ENCODE results near the gene GRB7. TPM values are rescaled to one million over a fixed set of nuclear protein-coding genes. Genes with fewer than 3 reads are reported as not detected.

GRB7 gene
- total RNA-seq, 1 donor from 2014 or later, result 44.6 TPM

- DNase-seq (ENCODE audit: low spot score in 2 of 2, unreplicated experiment in 2 of 2), result peak in 1 of 2 experiments; percentile 71
- peak overlapping the region; percentile 89 for H3K4me3 Mint-ChIP-seq
- H3K27ac Mint-ChIP-seq, result peak overlapping the region; percentile 95
- peaks cover 29% of the 10 kb centered on the region for H3K27me3 Mint-ChIP-seq (ENCODE audit: low read depth)
- H3K4me1 Mint-ChIP-seq, result peaks cover 39% of the 10 kb centered on the region
- no peak for TF ChIP-seq CTCF (IDR thresholded peaks at IDR 0.05; ENCODE audit: unreplicated experiment)
- no peaks in the 10 kb centered on the region for H3K9me3 Mint-ChIP-seq
- H3K36me3 Mint-ChIP-seq, result peaks cover 7% of the 10 kb centered on the region
Observed at GRCh38 chr17:39738983-39739884, 1.5 kb downstream of the GRB7 start.

- Mint-ChIP-seq H3K4me1 (peaks cover 39% of the 10 kb centered on the region), H3K4me3 (peak overlapping the region; percentile 89), H3K27ac (peak overlapping the region; percentile 95), H3K27me3 (ENCODE audit: low read depth) (peaks cover 29% of the 10 kb centered on the region), H3K36me3 (peaks cover 9% of the 10 kb centered on the region), H3K9me3 (no peaks in the 10 kb centered on the region)
- no peak for DNase-seq (ENCODE audit: low spot score in 2 of 2, unreplicated experiment in 2 of 2)
- TF ChIP-seq CTCF (IDR thresholded peaks at IDR 0.05; ENCODE audit: unreplicated experiment), result no peak
Observed at GRCh38 chr17:39739885-39740356, 2.2 kb downstream of the GRB7 start.

GRCh38 chr17:39740357-39741111 is 2.8 kb downstream of the GRB7 start:
- H3K27me3 Mint-ChIP-seq (ENCODE audit: low read depth), result peaks cover 28% of the 10 kb centered on the region
- peak overlapping the region; percentile 95 for H3K27ac Mint-ChIP-seq
- peaks cover 39% of the 10 kb centered on the region for H3K4me1 Mint-ChIP-seq
- peak in 1 of 2 experiments; percentile 53 for DNase-seq (ENCODE audit: low spot score in 2 of 2, unreplicated experiment in 2 of 2)
- no peak for TF ChIP-seq CTCF (IDR thresholded peaks at IDR 0.05; ENCODE audit: unreplicated experiment)
- no peaks in the 10 kb centered on the region for H3K9me3 Mint-ChIP-seq
- peaks cover 9% of the 10 kb centered on the region for H3K36me3 Mint-ChIP-seq
- peak overlapping the region; percentile 89 for H3K4me3 Mint-ChIP-seq

DNA sequence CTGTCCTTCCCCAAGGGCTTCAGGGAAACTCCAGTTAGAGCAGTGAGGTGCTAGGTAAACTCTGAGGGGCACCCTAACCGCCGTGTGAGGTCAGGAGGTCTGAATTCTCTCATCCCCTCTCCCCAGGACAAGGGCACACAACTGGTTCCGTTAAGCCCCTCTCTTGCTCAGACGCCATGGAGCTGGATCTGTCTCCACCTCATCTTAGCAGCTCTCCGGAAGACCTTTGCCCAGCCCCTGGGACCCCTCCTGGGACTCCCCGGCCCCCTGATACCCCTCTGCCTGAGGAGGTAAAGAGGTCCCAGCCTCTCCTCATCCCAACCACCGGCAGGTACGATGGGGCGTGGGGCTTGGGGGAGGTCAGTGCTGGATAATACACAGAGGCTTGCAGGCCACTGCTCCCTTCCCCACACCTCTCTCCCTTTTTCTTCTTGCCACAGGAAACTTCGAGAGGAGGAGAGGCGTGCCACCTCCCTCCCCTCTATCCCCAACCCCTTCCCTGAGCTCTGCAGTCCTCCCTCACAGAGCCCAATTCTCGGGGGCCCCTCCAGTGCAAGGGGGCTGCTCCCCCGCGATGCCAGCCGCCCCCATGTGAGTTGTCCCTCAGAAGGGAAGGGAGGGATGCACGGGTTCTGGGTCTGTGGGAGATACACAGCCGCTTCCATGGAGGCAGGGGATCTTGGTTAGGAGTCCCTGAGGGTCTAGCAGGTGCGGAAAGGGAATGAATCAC is 4.6 kb downstream of the GRB7 start:
- Mint-ChIP-seq H3K4me1 (peaks cover 26% of the 10 kb centered on the region), H3K36me3 (peaks cover 9% of the 10 kb centered on the region), H3K9me3 (no peaks in the 10 kb centered on the region), H3K4me3 (no peak overlapping the region), H3K27me3 (ENCODE audit: low read depth) (peaks cover 17% of the 10 kb centered on the region), H3K27ac (no peak overlapping the region)
- no peak for TF ChIP-seq CTCF (IDR thresholded peaks at IDR 0.05; ENCODE audit: unreplicated experiment)
- no peak for DNase-seq (ENCODE audit: low spot score in 2 of 2, unreplicated experiment in 2 of 2)

DNA sequence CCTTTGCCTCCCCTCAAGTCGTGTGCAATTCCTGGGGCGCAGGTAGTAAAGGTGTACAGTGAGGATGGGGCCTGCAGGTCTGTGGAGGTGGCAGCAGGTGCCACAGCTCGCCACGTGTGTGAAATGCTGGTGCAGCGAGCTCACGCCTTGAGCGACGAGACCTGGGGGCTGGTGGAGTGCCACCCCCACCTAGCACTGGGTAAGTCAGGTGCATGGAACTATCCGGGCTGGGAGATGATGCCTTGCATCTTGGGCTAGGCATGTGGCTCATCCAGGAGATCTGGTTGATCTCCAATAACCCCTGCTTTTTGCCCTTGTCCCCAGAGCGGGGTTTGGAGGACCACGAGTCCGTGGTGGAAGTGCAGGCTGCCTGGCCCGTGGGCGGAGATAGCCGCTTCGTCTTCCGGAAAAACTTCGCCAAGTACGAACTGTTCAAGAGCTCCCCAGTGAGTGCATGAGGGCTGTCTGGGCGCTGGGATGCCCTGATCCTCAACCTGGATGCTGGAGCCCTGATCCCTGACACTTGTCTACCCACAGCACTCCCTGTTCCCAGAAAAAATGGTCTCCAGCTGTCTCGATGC is 5.2 kb downstream of the GRB7 start:
- H3K36me3 Mint-ChIP-seq, result peaks cover 12% of the 10 kb centered on the region
- no peak for TF ChIP-seq CTCF (IDR thresholded peaks at IDR 0.05; ENCODE audit: unreplicated experiment)
- H3K27me3 Mint-ChIP-seq (ENCODE audit: low read depth), result peaks cover 13% of the 10 kb centered on the region
- H3K4me3 Mint-ChIP-seq, result no peak overlapping the region
- no peaks in the 10 kb centered on the region for H3K9me3 Mint-ChIP-seq
- H3K4me1 Mint-ChIP-seq, result peaks cover 22% of the 10 kb centered on the region
- H3K27ac Mint-ChIP-seq, result no peak overlapping the region
- no peak for DNase-seq (ENCODE audit: low spot score in 2 of 2, unreplicated experiment in 2 of 2)
